Naive thymus-derived CD4-positive, alpha-beta T cell (primary cell): ENCODE measurements around the gene GMDS. TPM values are rescaled to one million over a fixed set of nuclear protein-coding genes. Genes with fewer than 3 reads are reported as not detected.

ENCODE experiments used
- ATAC-seq: fragments of 150-1000 bp; cut with Tn5 transposase; 2 replicates; pipeline ENCODE4 v1.10.0; 2021; ENCODE audit warnings: mild to moderate bottlenecking, moderate library complexity
- CTCF ChIA-PET: fragments of 350-600 bp; sonication (Branson Sonifier 250); formaldehyde crosslinking; loops from one replicate; lab custom pipeline; 2021; ENCODE audit warnings: antibody characterized with exemption; lab: Charles Lee
- POLR2A ChIA-PET: fragments of 350-600 bp; sonication (Branson Sonifier 250); formaldehyde crosslinking; loops from one replicate; lab custom pipeline; 2021; ENCODE audit warnings: antibody characterized with exemption, inconsistent platforms; lab: Charles Lee
- DNase-seq, 9 donors: peaks; one replicate each; pipeline versions ENCODE4 v3.0.0 to v3.0.0-alpha.2; 2020 to 2022; ENCODE audit warnings: mixed read lengths in 1 of 9
- H3K27ac ChIP-seq: one replicate; pipeline ENCODE4 v1.7.0; 2013; ENCODE audit warnings: mild to moderate bottlenecking, low read depth, low read length, moderate library complexity
- H3K27me3 ChIP-seq, 2 donors: one replicate each; pipeline ENCODE4 v1.7.0; 2013; ENCODE audit warnings: low read length in 2 of 2, mild to moderate bottlenecking in 2 of 2, moderate library complexity in 2 of 2; ENCODE audit not compliant: control insufficient read depth in 2 of 2, insufficient read depth in 2 of 2
- H3K36me3 ChIP-seq, 3 experiments: 1 replicate in 2 of 3; 2 replicates in 1 of 3; pipeline ENCODE4 v1.7.0; 2013; ENCODE audit warnings: low read length in 3 of 3, mild to moderate bottlenecking in 3 of 3, moderate library complexity in 1 of 3; ENCODE audit not compliant: insufficient read depth in 3 of 3, control insufficient read depth in 2 of 3
- H3K4me1 ChIP-seq, 2 donors: one replicate each; pipeline ENCODE4 v1.7.0; 2013; ENCODE audit warnings: low read length in 2 of 2, mild to moderate bottlenecking in 2 of 2, moderate library complexity in 1 of 2; ENCODE audit not compliant: control insufficient read depth in 2 of 2, insufficient read depth in 2 of 2
- H3K4me3 ChIP-seq: 2 replicates; pipeline ENCODE4 v1.7.0; 2013; ENCODE audit warnings: mild to moderate bottlenecking, low read length
- H3K9me3 ChIP-seq, 3 experiments: 1 replicate in 2 of 3; 2 replicates in 1 of 3; pipeline ENCODE4 v1.7.0; 2013; ENCODE audit warnings: low read length in 3 of 3; ENCODE audit not compliant: control insufficient read depth in 2 of 3
- H3K27ac Mint-ChIP-seq, 9 donors: one replicate each; pipeline ENCODE4 v1.8.0; 2020 to 2022; ENCODE audit warnings: mixed read lengths in 9 of 9, mild to moderate bottlenecking in 8 of 9, moderate library complexity in 5 of 9, inconsistent platforms in 2 of 9
- H3K27me3 Mint-ChIP-seq, 5 donors: one replicate each; pipeline ENCODE4 v1.8.0; 2021 to 2022; ENCODE audit warnings: mixed read lengths in 5 of 5, mild to moderate bottlenecking in 1 of 5
- H3K36me3 Mint-ChIP-seq, 5 donors: one replicate each; pipeline ENCODE4 v1.8.0; 2020 to 2022; ENCODE audit warnings: mixed read lengths in 5 of 5, mild to moderate bottlenecking in 3 of 5, inconsistent platforms in 1 of 5
- H3K4me1 Mint-ChIP-seq, 7 donors: one replicate each; pipeline ENCODE4 v1.8.0; 2020 to 2022; ENCODE audit warnings: mixed read lengths in 7 of 7, mild to moderate bottlenecking in 3 of 7, inconsistent platforms in 1 of 7
- H3K4me3 Mint-ChIP-seq, 10 donors: one replicate each; pipeline ENCODE4 v1.8.0; 2020 to 2022; ENCODE audit warnings: mild to moderate bottlenecking in 10 of 10, mixed read lengths in 10 of 10, moderate library complexity in 6 of 10, inconsistent platforms in 2 of 10
- H3K9me3 Mint-ChIP-seq, 11 donors: one replicate each; pipeline ENCODE4 v1.8.0; 2020 to 2022; ENCODE audit warnings: mixed read lengths in 11 of 11, mild to moderate bottlenecking in 4 of 11, inconsistent platforms in 1 of 11, moderate library complexity in 1 of 11
- intact Hi-C, 2 donors: fragments of 100-400 bp; cut with micrococcal nuclease; formaldehyde crosslinking; loops; one replicate each; pipeline ENCODE4 v1.15.1; 2023
- polyA plus RNA-seq, 2 donors: library from polyadenylated mRNA; unstranded; fragments of 300-500 nt; fragmentation: Illumina TruSeq; gene quantifications; one replicate each; pipeline ENCODE4 v1.2.3, GENCODE V29; 2021
- total RNA-seq, 6 experiments: library from RNA in 5 of 6; stranded (reverse) in 5 of 6; gene quantifications; 1 replicate in 5 of 6; 2 replicates in 1 of 6; pipeline ENCODE4 v1.2.3 and lab custom pipeline; 2021 to 2026

Gene GMDS
- total and polyA plus RNA-seq, 7 experiments from 2014 or later, result 12.7 to 33.9 (median 18.3) TPM

GRCh38 chr6:2193931-2194330 lies 51.5 kb downstream of the GMDS start:
- no peak overlapping the region for H3K4me3 ChIP-seq
- intact Hi-C loops, result loop anchor here in 1 of 2 donors (10.0 kb wide), 1 partner anchor 299 kb away; no protein-coding TSS in a partner anchor
- no peaks in the 10 kb centered on the region for H3K36me3 ChIP-seq
- DNase-seq (no peak), ATAC-seq (no peak)
- H3K9me3 ChIP-seq, result no peaks in the 10 kb centered on the region
- Mint-ChIP-seq H3K27me3 (peaks cover 0 to 17% (median 0%) of the 10 kb centered on the region in 5 donors), H3K4me3 (no peak overlapping the region), H3K9me3 (no peaks in the 10 kb centered on the region), H3K27ac (no peak overlapping the region), H3K36me3 (peaks cover 0 to 4% (median 2%) of the 10 kb centered on the region in 5 donors), H3K4me1 (peaks cover 0 to 6% (median 2%) of the 10 kb centered on the region in 7 donors)
- CTCF ChIA-PET, result no interaction called here
- no peaks in the 10 kb centered on the region for H3K27me3 ChIP-seq
- POLR2A ChIA-PET, result no interaction called here
- no peak overlapping the region for H3K27ac ChIP-seq
- no peaks in the 10 kb centered on the region for H3K4me1 ChIP-seq

DNA sequence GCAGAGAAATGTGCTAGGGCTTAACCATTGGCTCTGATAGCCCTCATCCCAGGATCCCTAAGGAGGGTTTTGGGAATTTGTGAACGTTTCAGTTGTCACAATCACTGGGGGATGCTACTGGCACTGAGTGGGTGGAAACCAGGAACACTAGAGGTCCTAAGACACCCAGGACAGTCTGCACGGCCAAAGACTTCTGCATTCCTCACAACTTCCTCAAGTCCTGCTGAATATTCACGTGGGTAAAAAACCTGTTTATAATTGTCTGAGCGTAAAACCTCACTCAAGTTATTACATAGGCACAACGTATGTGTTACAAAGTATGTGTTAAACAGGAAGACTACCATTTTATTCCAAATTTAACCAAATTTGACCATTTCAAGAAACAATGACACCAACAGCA lies 52.4 kb downstream of the GMDS start:
- Histone ChIP-seq H3K27ac (no peak overlapping the region), H3K4me1 (no peaks in the 10 kb centered on the region), H3K4me3 (no peak overlapping the region), H3K9me3 (no peaks in the 10 kb centered on the region), H3K27me3 (no peaks in the 10 kb centered on the region), H3K36me3 (no peaks in the 10 kb centered on the region)
- H3K27ac Mint-ChIP-seq, result no peak overlapping the region
- H3K9me3 Mint-ChIP-seq, result no peaks in the 10 kb centered on the region
- peaks cover 0 to 16% (median 0%) of the 10 kb centered on the region in 5 donors for H3K27me3 Mint-ChIP-seq
- ATAC-seq (no peak), DNase-seq (no peak)
- ChIA-PET POLR2A (no interaction called here), CTCF (no interaction called here)
- H3K4me3 Mint-ChIP-seq, result no peak overlapping the region
- peaks cover 0 to 16% (median 7%) of the 10 kb centered on the region in 7 donors for H3K4me1 Mint-ChIP-seq
- H3K36me3 Mint-ChIP-seq, result peaks cover 0 to 4% (median 4%) of the 10 kb centered on the region in 5 donors
- intact Hi-C loops, result loop anchor here in 1 of 2 donors (10.0 kb wide), 1 partner anchor 298 kb away; no protein-coding TSS in a partner anchor

GRCh38 chr6:2191390-2191740 lies 54.0 kb downstream of the GMDS start:
- ATAC-seq, result no peak
- POLR2A ChIA-PET, result no interaction called here
- H3K4me3 Mint-ChIP-seq, result no peak overlapping the region

DNA sequence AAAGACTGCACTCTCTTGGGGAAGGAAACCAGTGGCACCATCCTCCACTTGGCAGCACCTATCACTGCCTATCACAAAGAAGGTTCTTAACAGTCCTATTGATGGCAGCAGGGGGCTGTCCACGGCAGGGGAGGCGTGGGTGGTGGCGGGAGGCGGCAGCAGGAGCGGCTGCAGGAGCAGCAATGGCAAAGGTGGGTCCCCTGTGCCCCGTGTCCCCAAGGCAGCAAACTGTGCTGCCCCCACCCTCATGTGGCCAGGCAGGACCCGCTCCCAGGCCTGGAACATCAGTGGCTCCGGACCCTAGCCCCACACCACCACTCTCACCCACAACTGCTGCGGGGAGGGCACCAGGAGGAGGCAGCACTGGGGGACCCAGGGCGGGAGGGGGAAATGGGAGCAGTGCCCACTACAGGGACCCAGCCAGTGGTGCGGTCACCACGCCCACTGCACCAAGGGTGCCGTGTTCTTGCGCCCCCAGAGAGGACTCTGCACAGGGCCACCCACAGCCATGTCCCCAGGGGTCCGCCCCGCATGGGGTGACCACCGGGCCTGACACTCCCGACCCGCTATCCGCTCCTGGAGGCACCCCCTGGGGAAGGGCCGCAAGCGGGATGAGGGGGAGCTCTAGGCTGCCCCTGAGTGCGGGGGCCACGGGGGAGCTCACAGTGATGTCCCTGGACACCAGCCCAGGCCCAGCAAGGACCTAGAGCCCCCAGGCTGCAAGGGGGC lies 54.6 kb downstream of the GMDS start:
- H3K27ac ChIP-seq, result no peak overlapping the region
- Mint-ChIP-seq H3K9me3 (no peaks in the 10 kb centered on the region), H3K27me3 (peaks cover 0 to 10% (median 0%) of the 10 kb centered on the region in 5 donors), H3K4me3 (no peak overlapping the region), H3K4me1 (peaks cover 0 to 21% (median 11%) of the 10 kb centered on the region in 7 donors), H3K36me3 (peaks cover 0 to 4% (median 4%) of the 10 kb centered on the region in 5 donors), H3K27ac (no peak overlapping the region)
- peak; percentile 10 for ATAC-seq
- H3K36me3 ChIP-seq, result no peaks in the 10 kb centered on the region
- CTCF ChIA-PET, result no interaction called here
- H3K27me3 ChIP-seq, result no peaks in the 10 kb centered on the region
- intact Hi-C loops, result loop anchor here in 1 of 2 donors (10.0 kb wide), 1 partner anchor 296 kb away; no protein-coding TSS in a partner anchor
- DNase-seq, result no peak
- H3K9me3 ChIP-seq, result no peaks in the 10 kb centered on the region
- H3K4me1 ChIP-seq, result no peaks in the 10 kb centered on the region
- POLR2A ChIA-PET, result no interaction called here
- H3K4me3 ChIP-seq, result no peak overlapping the region

More at GRCh38 chr6:2191390-2191740, 54.0 kb downstream of the GMDS start:
- no peaks in the 10 kb centered on the region for H3K27me3 ChIP-seq
- intact Hi-C loops, result loop anchor here in 1 of 2 donors (10.0 kb wide), 1 partner anchor 297 kb away; no protein-coding TSS in a partner anchor
- CTCF ChIA-PET, result no interaction called here
- Mint-ChIP-seq H3K9me3 (no peaks in the 10 kb centered on the region), H3K27ac (no peak overlapping the region), H3K27me3 (peaks cover 0 to 13% (median 0%) of the 10 kb centered on the region in 5 donors), H3K36me3 (peaks cover 0 to 4% (median 4%) of the 10 kb centered on the region in 5 donors), H3K4me1 (peaks cover 0 to 24% (median 11%) of the 10 kb centered on the region in 7 donors)
- no peaks in the 10 kb centered on the region for H3K9me3 ChIP-seq
- DNase-seq, result no peak
- no peaks in the 10 kb centered on the region for H3K4me1 ChIP-seq
- H3K36me3 ChIP-seq, result no peaks in the 10 kb centered on the region
- H3K4me3 ChIP-seq, result no peak overlapping the region
- no peak overlapping the region for H3K27ac ChIP-seq

DNA sequence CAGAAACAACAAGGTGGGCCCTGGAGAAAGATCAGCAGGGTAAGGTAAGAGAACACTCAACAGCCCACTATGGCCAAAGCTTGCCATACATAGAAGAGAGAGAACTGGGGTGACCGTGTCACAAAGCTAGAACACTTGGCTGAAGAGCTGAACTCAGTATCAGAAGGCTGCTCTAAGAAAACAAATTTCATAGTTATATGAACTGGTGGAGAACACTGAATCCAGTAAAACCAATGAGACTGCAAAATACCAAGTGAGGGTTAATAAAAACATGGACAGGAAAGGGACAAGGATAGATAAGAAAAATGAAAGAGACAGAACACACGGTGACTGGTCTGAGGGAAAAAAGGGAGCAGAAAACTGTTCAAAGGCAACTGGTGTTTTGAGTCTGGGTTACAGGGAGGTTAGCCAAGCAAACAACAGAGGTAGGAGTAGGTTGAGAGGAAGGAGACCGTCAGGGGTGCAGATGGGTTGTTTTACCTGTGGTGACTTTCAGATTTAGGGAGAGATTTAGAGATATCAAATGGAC lies 56.5 kb downstream of the GMDS start:
- no peak for ATAC-seq
- Mint-ChIP-seq H3K9me3 (no peaks in the 10 kb centered on the region), H3K4me3 (no peak overlapping the region), H3K36me3 (peaks cover 0 to 4% (median 2%) of the 10 kb centered on the region in 5 donors), H3K4me1 (peaks cover 5 to 23% (median 13%) of the 10 kb centered on the region in 7 donors), H3K27me3 (peaks cover 0 to 10% (median 0%) of the 10 kb centered on the region in 5 donors), H3K27ac (no peak overlapping the region)
- Histone ChIP-seq H3K27ac (no peak overlapping the region), H3K36me3 (no peaks in the 10 kb centered on the region), H3K4me1 (no peaks in the 10 kb centered on the region), H3K4me3 (no peak overlapping the region), H3K27me3 (no peaks in the 10 kb centered on the region), H3K9me3 (no peaks in the 10 kb centered on the region)
- ChIA-PET POLR2A (no interaction called here), CTCF (interaction anchor here (1.0 kb wide), 1 partner anchor 592 kb away, joined by 3 read pairs; no protein-coding TSS in a partner anchor)
- intact Hi-C loops, result no loop called here
- DNase-seq, result no peak

DNA sequence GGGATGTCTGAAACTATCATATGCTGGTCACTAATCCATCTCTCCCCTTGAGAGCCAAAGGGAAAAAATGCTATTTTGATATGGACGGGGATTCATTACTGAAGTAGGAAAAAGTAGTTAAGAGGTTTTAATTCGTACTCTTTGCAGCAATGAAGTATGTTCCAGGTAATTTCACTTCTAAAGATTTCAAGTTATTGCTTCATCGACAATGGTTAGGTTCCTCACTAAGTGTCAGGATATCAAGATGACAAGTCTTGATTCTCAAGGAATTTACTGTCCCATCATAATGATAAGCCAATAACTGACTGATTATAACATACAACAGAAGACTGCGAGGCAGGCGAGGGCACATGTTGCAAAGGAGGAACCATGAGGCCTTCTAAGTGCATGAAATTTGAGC lies 57.0 kb downstream of the GMDS start:
- no peak overlapping the region for H3K27ac ChIP-seq
- Mint-ChIP-seq H3K27me3 (peaks cover 0 to 10% (median 0%) of the 10 kb centered on the region in 5 donors), H3K4me1 (peaks cover 5 to 25% (median 14%) of the 10 kb centered on the region in 7 donors), H3K9me3 (no peaks in the 10 kb centered on the region), H3K27ac (no peak overlapping the region), H3K36me3 (peaks cover 0 to 4% (median 2%) of the 10 kb centered on the region in 5 donors), H3K4me3 (no peak overlapping the region)
- ChIA-PET POLR2A (no interaction called here), CTCF (interaction anchor here (1.0 kb wide), 1 partner anchor 592 kb away, joined by 3 read pairs; no protein-coding TSS in a partner anchor)
- no peaks in the 10 kb centered on the region for H3K36me3 ChIP-seq
- no peak for DNase-seq
- no peaks in the 10 kb centered on the region for H3K9me3 ChIP-seq
- no peaks in the 10 kb centered on the region for H3K4me1 ChIP-seq
- intact Hi-C loops, result no loop called here
- H3K4me3 ChIP-seq, result no peak overlapping the region
- ATAC-seq, result no peak
- no peaks in the 10 kb centered on the region for H3K27me3 ChIP-seq
